A549 (cell line): ENCODE measurements around the gene ARFGEF3.

Experiments
- CTCF ChIP-seq: fragments of >200 bp; sonication (Bioruptor Twin); formaldehyde crosslinking; IDR thresholded peaks from 3 replicates; pipeline ENCODE4 v1.5.1; 2016
- HMGXB4 ChIP-seq: fragments of 250-450 bp; sonication (Bioruptor Pico); IDR thresholded peaks from 2 replicates; pipeline ENCODE4 v1.5.0; 2021; ENCODE audit warnings: mild to moderate bottlenecking, moderate library complexity, borderline replicate concordance
- HOXB5 ChIP-seq: fragments of 250-450 bp; sonication (Bioruptor Pico); IDR thresholded peaks from 2 replicates; pipeline ENCODE4 v1.5.0; 2020; ENCODE audit warnings: mild to moderate bottlenecking, moderate library complexity

- no peak for TF ChIP-seq CTCF
- no peak for TF ChIP-seq HMGXB4
- no peak for TF ChIP-seq HOXB5 (CRISPR knock-in tag)
Measured at GRCh38 chr6:138386897-138387296, 225.2 kb downstream of the ARFGEF3 start.
